ENCODE measurements around the gene WDPCP.
"Not testable (repeated sequence)": the region's sequence is repeated elsewhere in the genome, so short reads cannot be mapped to it uniquely, and the experiment has no call there.

The WDPCP gene

GRCh38 chr2:63344575-63345284 lies 243.5 kb downstream of the WDPCP start:
- Histone ChIP-seq H3K9ac (ENCODE audit: low read length) (no peak overlapping the region), H3K27me3 (ENCODE audit: control insufficient read depth in 1 of 2, insufficient read depth in 2 of 2, low read length in 2 of 2) (no peaks in the 10 kb centered on the region), H3K4me1 (ENCODE audit: insufficient read depth, low read length) (no peaks in the 10 kb centered on the region), H3K36me3 (ENCODE audit: insufficient read depth, low read length) (no peaks in the 10 kb centered on the region), H3K9me3 (ENCODE audit: low read length) (peaks cover 12% of the 10 kb centered on the region), H3K27ac (ENCODE audit: low read depth, low read length) (no peak overlapping the region), H3K4me3 (ENCODE audit: low read depth in 1 of 2, low read length in 2 of 2) (no peak overlapping the region)

GRCh38 chr2:63343397-63344109 lies 244.7 kb downstream of the WDPCP start:
- Histone ChIP-seq H3K27ac (ENCODE audit: low read depth, low read length) (no peak overlapping the region), H3K4me1 (ENCODE audit: insufficient read depth, low read length) (no peaks in the 10 kb centered on the region), H3K27me3 (ENCODE audit: control insufficient read depth in 1 of 2, insufficient read depth in 2 of 2, low read length in 2 of 2) (no peaks in the 10 kb centered on the region), H3K9me3 (ENCODE audit: low read length) (peaks cover 12% of the 10 kb centered on the region), H3K4me3 (ENCODE audit: low read depth in 1 of 2, low read length in 2 of 2) (no peak overlapping the region), H3K9ac (ENCODE audit: low read length) (no peak overlapping the region), H3K36me3 (ENCODE audit: insufficient read depth, low read length) (no peaks in the 10 kb centered on the region)

- Histone ChIP-seq H3K4me3 (ENCODE audit: low read depth in 1 of 2, low read length in 2 of 2) (no peak overlapping the region), H3K9ac (ENCODE audit: low read length) (no peak overlapping the region)
Measured at GRCh38 chr2:63340443-63340842, 247.8 kb downstream of the WDPCP start.

GRCh38 chr2:63334910-63335309 lies 253.4 kb downstream of the WDPCP start:
- H3K9ac ChIP-seq (ENCODE audit: low read length) = no peak overlapping the region
- H3K4me1 ChIP-seq (ENCODE audit: insufficient read depth, low read length) = no peaks in the 10 kb centered on the region
- no peaks in the 10 kb centered on the region for H3K9me3 ChIP-seq (ENCODE audit: low read length)
- no peaks in the 10 kb centered on the region for H3K27me3 ChIP-seq (ENCODE audit: control insufficient read depth in 1 of 2, insufficient read depth in 2 of 2, low read length in 2 of 2)
- no peak overlapping the region for H3K27ac ChIP-seq (ENCODE audit: low read depth, low read length)
- no peaks in the 10 kb centered on the region for H3K36me3 ChIP-seq (ENCODE audit: insufficient read depth, low read length)
- H3K4me3 ChIP-seq (ENCODE audit: low read depth in 1 of 2, low read length in 2 of 2) = no peak overlapping the region

More at GRCh38 chr2:63340443-63340842, 247.8 kb downstream of the WDPCP start:
- Histone ChIP-seq H3K4me1 (ENCODE audit: insufficient read depth, low read length) (no peaks in the 10 kb centered on the region), H3K36me3 (ENCODE audit: insufficient read depth, low read length) (no peaks in the 10 kb centered on the region), H3K27ac (ENCODE audit: low read depth, low read length) (no peak overlapping the region), H3K27me3 (ENCODE audit: control insufficient read depth in 1 of 2, insufficient read depth in 2 of 2, low read length in 2 of 2) (no peaks in the 10 kb centered on the region), H3K9me3 (ENCODE audit: low read length) (peaks cover 12% of the 10 kb centered on the region)

GRCh38 chr2:63326473-63326872 lies 261.8 kb downstream of the WDPCP start:
- H3K27ac ChIP-seq (ENCODE audit: low read depth, low read length) = no peak overlapping the region
- H3K9ac ChIP-seq (ENCODE audit: low read length) = no peak overlapping the region
- no peaks in the 10 kb centered on the region for H3K36me3 ChIP-seq (ENCODE audit: insufficient read depth, low read length)
- H3K4me1 ChIP-seq (ENCODE audit: insufficient read depth, low read length) = no peaks in the 10 kb centered on the region
- no peaks in the 10 kb centered on the region for H3K27me3 ChIP-seq (ENCODE audit: control insufficient read depth in 1 of 2, insufficient read depth in 2 of 2, low read length in 2 of 2)
- H3K4me3 ChIP-seq (ENCODE audit: low read depth in 1 of 2, low read length in 2 of 2) = no peak overlapping the region
- no peaks in the 10 kb centered on the region for H3K9me3 ChIP-seq (ENCODE audit: low read length)

GRCh38 chr2:63323662-63324061 lies 264.6 kb downstream of the WDPCP start:
- not testable (repeated sequence) for H3K27ac ChIP-seq (ENCODE audit: low read depth, low read length); H3K36me3 ChIP-seq (ENCODE audit: insufficient read depth, low read length); H3K27me3 ChIP-seq (ENCODE audit: control insufficient read depth in 1 of 2, insufficient read depth in 2 of 2, low read length in 2 of 2); H3K9ac ChIP-seq (ENCODE audit: low read length); H3K4me3 ChIP-seq (ENCODE audit: low read depth in 1 of 2, low read length in 2 of 2); H3K9me3 ChIP-seq (ENCODE audit: low read length); H3K4me1 ChIP-seq (ENCODE audit: insufficient read depth, low read length)

GRCh38 chr2:63321973-63322372 lies 266.3 kb downstream of the WDPCP start:
- not testable (repeated sequence) for H3K4me1 ChIP-seq (ENCODE audit: insufficient read depth, low read length); H3K27ac ChIP-seq (ENCODE audit: low read depth, low read length); H3K4me3 ChIP-seq (ENCODE audit: low read depth in 1 of 2, low read length in 2 of 2); H3K27me3 ChIP-seq (ENCODE audit: control insufficient read depth in 1 of 2, insufficient read depth in 2 of 2, low read length in 2 of 2); H3K9me3 ChIP-seq (ENCODE audit: low read length); H3K9ac ChIP-seq (ENCODE audit: low read length); H3K36me3 ChIP-seq (ENCODE audit: insufficient read depth, low read length)

- H3K36me3 ChIP-seq (ENCODE audit: insufficient read depth, low read length) = no peaks in the 10 kb centered on the region
- H3K9ac ChIP-seq (ENCODE audit: low read length) = no peak overlapping the region
- no peaks in the 10 kb centered on the region for H3K4me1 ChIP-seq (ENCODE audit: insufficient read depth, low read length)
- no peaks in the 10 kb centered on the region for H3K9me3 ChIP-seq (ENCODE audit: low read length)
- H3K4me3 ChIP-seq (ENCODE audit: low read depth in 1 of 2, low read length in 2 of 2) = no peak overlapping the region
- no peak overlapping the region for H3K27ac ChIP-seq (ENCODE audit: low read depth, low read length)
- no peaks in the 10 kb centered on the region for H3K27me3 ChIP-seq (ENCODE audit: control insufficient read depth in 1 of 2, insufficient read depth in 2 of 2, low read length in 2 of 2)
Measured at GRCh38 chr2:63320669-63321068, 267.6 kb downstream of the WDPCP start.

GRCh38 chr2:63310614-63311013 lies 277.7 kb downstream of the WDPCP start:
- Histone ChIP-seq H3K27me3 (ENCODE audit: control insufficient read depth in 1 of 2, insufficient read depth in 2 of 2, low read length in 2 of 2) (no peaks in the 10 kb centered on the region), H3K4me1 (ENCODE audit: insufficient read depth, low read length) (no peaks in the 10 kb centered on the region), H3K4me3 (ENCODE audit: low read depth in 1 of 2, low read length in 2 of 2) (no peak overlapping the region), H3K9ac (ENCODE audit: low read length) (no peak overlapping the region), H3K9me3 (ENCODE audit: low read length) (no peaks in the 10 kb centered on the region), H3K27ac (ENCODE audit: low read depth, low read length) (no peak overlapping the region), H3K36me3 (ENCODE audit: insufficient read depth, low read length) (peaks cover 9% of the 10 kb centered on the region)

- no peak overlapping the region for H3K27ac ChIP-seq (ENCODE audit: low read depth, low read length)
- H3K36me3 ChIP-seq (ENCODE audit: insufficient read depth, low read length) = no peaks in the 10 kb centered on the region
- H3K9me3 ChIP-seq (ENCODE audit: low read length) = peaks cover 9% of the 10 kb centered on the region
- H3K4me3 ChIP-seq (ENCODE audit: low read depth in 1 of 2, low read length in 2 of 2) = no peak overlapping the region
- H3K27me3 ChIP-seq (ENCODE audit: control insufficient read depth in 1 of 2, insufficient read depth in 2 of 2, low read length in 2 of 2) = no peaks in the 10 kb centered on the region
- no peaks in the 10 kb centered on the region for H3K4me1 ChIP-seq (ENCODE audit: insufficient read depth, low read length)
- H3K9ac ChIP-seq (ENCODE audit: low read length) = no peak overlapping the region
Measured at GRCh38 chr2:63301481-63301880, 286.8 kb downstream of the WDPCP start.

- Histone ChIP-seq H3K36me3 (ENCODE audit: insufficient read depth, low read length) (no peaks in the 10 kb centered on the region), H3K9ac (ENCODE audit: low read length) (no peak overlapping the region), H3K27ac (ENCODE audit: low read depth, low read length) (no peak overlapping the region), H3K9me3 (ENCODE audit: low read length) (peaks cover 9% of the 10 kb centered on the region), H3K27me3 (ENCODE audit: control insufficient read depth in 1 of 2, insufficient read depth in 2 of 2, low read length in 2 of 2) (no peaks in the 10 kb centered on the region), H3K4me3 (ENCODE audit: low read depth in 1 of 2, low read length in 2 of 2) (no peak overlapping the region), H3K4me1 (ENCODE audit: insufficient read depth, low read length) (no peaks in the 10 kb centered on the region)
Measured at GRCh38 chr2:63300835-63301234, 287.4 kb downstream of the WDPCP start.

- Histone ChIP-seq H3K36me3 (ENCODE audit: insufficient read depth, low read length) (no peaks in the 10 kb centered on the region), H3K9me3 (ENCODE audit: low read length) (no peaks in the 10 kb centered on the region), H3K4me1 (ENCODE audit: insufficient read depth, low read length) (no peaks in the 10 kb centered on the region), H3K4me3 (ENCODE audit: low read depth in 1 of 2, low read length in 2 of 2) (no peak overlapping the region), H3K27ac (ENCODE audit: low read depth, low read length) (no peak overlapping the region), H3K27me3 (ENCODE audit: control insufficient read depth in 1 of 2, insufficient read depth in 2 of 2, low read length in 2 of 2) (no peaks in the 10 kb centered on the region), H3K9ac (ENCODE audit: low read length) (no peak overlapping the region)
Measured at GRCh38 chr2:63287956-63288355, 300.3 kb downstream of the WDPCP start.
